Left lung (tissue), 14 donors: ENCODE measurements around the gene CCDC92B. TPM values are rescaled to one million over a fixed set of nuclear protein-coding genes. Genes with fewer than 3 reads are reported as not detected.

Experiments
- ATAC-seq: fragments of 200-7000 bp; cut with Tn5 transposase; one replicate; pipeline ENCODE4 v1.9.1; 2020; ENCODE audit warnings: moderate library complexity
- DNase-seq, 4 donors: peaks; one replicate each; pipeline ENCODE4 v3.0.0-alpha.2; 2013 to 2020
- H3K27ac ChIP-seq, 2 donors: fragments of 200-600 bp; sonication (generic) in 1 of 2; one replicate each; pipeline versions ENCODE4 v1.5.0 to v1.8.0; 2020 to 2021
- H3K27me3 ChIP-seq, 2 donors: fragments of 200-600 bp; sonication (generic) in 1 of 2; one replicate each; pipeline versions ENCODE4 v1.5.0 to v1.8.0; 2020 to 2021
- H3K36me3 ChIP-seq, 2 donors: fragments of 200-600 bp; sonication (generic) in 1 of 2; one replicate each; pipeline versions ENCODE4 v1.5.0 to v1.8.0; 2020 to 2021
- H3K4me1 ChIP-seq, 2 donors: fragments of 200-600 bp; one replicate each; pipeline ENCODE4 v1.8.0; 2021
- H3K4me3 ChIP-seq, 2 donors: fragments of 200-600 bp; sonication (generic) in 1 of 2; one replicate each; pipeline versions ENCODE4 v1.5.0 to v1.8.0; 2020 to 2021; ENCODE audit warnings: mild to moderate bottlenecking in 1 of 2
- H3K9me3 ChIP-seq, 2 donors: fragments of 200-600 bp; sonication (generic) in 1 of 2; one replicate each; pipeline versions ENCODE4 v1.5.0 to v1.8.0; 2020 to 2021
- intact Hi-C, 2 donors: fragments of 100-400 bp; cut with DNase I; formaldehyde crosslinking; loops; one replicate each; pipeline versions ENCODE4 v1.11.2 to v1.14.2; 2022
- long read RNA-seq, 12 donors: library from polyadenylated mRNA in 2 of 12; unstranded in 2 of 12; transcript quantifications; one replicate each; pipeline ENCODE4 v2.0.0 and lab custom pipeline, GENCODE V29; 2019 to 2026
- polyA plus RNA-seq, 6 donors: library from polyadenylated mRNA; unstranded; fragments of 120-200 nt; gene quantifications; one replicate each; pipeline ENCODE4 v1.2.1, GENCODE V29; 2013; ENCODE audit not compliant: insufficient read length in 6 of 6
- total RNA-seq, 2 donors: library from RNA; stranded (reverse); fragmentation: NEBNext Ultra II Directional; extraction: Animal tissue kit (Norgen Biotek cat#: 25700); gene quantifications; one replicate each; pipeline ENCODE4 v1.2.1, GENCODE V29; 2021
- TF ChIP-seq, protein P1 (sequence below), 2 donors: fragments of 200-600 bp; sonication (generic) in 1 of 2; IDR thresholded peaks; one replicate each; pipeline versions ENCODE4 v1.5.0 to v1.8.0; 2021; ENCODE audit warnings: antibody characterized with exemption in 2 of 2
- donor health status: DM: no; HTN: yes; CAD: no.
- donor health status: DM: no; HTN: no; CAD: no.

CCDC92B gene
- total RNA-seq (under 1 TPM; 0.15 to 0.18 TPM), polyA plus RNA-seq (under 1 TPM; 0.15 to 0.41 (median 0.29) TPM)
- long read RNA-seq, donor 1 = 0 reads
- long read RNA-seq, donor 2, partial matches to known transcripts = 0 of 1 reads
- long read RNA-seq, donor 2, other reads (novel, unspliced or antisense) = 0 of 1 reads
- long read RNA-seq, donor 3, partial matches to known transcripts = 0 of 1 reads
- long read RNA-seq, donor 3, other reads (novel, unspliced or antisense) = 0 of 1 reads
- long read RNA-seq, donor 4 = 0 reads
- long read RNA-seq, donor 5, partial matches to known transcripts = 0 of 2 reads
- long read RNA-seq, donor 5, other reads (novel, unspliced or antisense) = 0 of 2 reads
- long read RNA-seq, donor 6, partial matches to known transcripts = 0 of 1 reads
- long read RNA-seq, donor 6, other reads (novel, unspliced or antisense) = 0 of 1 reads
- long read RNA-seq, donor 7 = 0 reads
- long read RNA-seq, donor 8, partial matches to known transcripts = 0 of 1 reads
- long read RNA-seq, donor 8, other reads (novel, unspliced or antisense) = 0 of 1 reads
- long read RNA-seq, donor 9 = 0 reads
- long read RNA-seq, donor 10 = 0 reads
- long read RNA-seq, donor 11 = 0 reads
- long read RNA-seq, donor 12 = 0 reads

DNA sequence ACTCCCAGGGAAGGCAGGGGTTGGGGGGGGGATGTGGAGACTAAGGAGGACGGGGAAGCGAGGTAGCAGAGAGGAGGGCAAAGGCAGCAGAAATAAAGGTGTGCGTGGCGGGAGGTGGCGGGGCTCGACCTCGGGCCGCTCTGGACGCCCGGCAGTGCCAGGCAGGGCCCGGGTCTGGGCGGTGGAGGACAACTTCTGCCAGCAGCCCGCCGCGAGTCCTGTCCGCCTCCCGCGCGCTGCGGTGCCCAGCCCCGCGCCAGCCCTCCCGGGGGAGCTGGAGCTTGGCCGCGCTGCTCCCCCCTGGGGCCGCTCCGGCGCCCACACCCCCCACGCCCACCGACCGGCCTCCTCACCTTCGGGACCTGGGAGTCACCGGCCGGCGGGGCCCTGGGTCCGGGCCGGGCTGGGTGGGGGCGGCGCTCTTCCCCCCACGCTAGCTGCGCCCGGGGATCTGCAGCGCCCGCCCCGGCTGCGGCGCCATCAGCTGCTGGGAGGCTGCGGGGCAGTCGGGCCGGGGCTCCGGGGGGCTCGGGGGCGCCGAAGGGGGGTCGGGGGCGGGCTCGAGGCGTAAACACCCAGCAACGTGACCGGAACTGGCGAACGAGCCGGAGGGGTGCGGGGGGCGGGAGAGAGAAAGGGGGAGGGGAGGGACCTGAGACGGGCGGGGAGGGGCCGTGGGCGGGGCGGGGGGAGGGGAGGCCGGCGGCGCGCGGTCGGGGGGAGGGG lies at the start of gene CCDC92B:
CCDC92B (minus strand) TSS at position 595 of the 726 bp plus-strand sequence. CDS start 14,507 bp downstream, outside the sequence.
- Histone ChIP-seq H3K4me3 (no peak within 1 kb of the TSS), H3K27ac (no peak within 1 kb of the TSS), H3K4me1 (peaks cover 0 to 6% of the 10 kb centered on the region in 2 donors), H3K9me3 (no peaks in the 10 kb centered on the region), H3K27me3 (peaks cover 19 to 100% of the 10 kb centered on the region in 2 donors), H3K36me3 (no peaks in the 10 kb centered on the region)
- ATAC-seq (no peak), DNase-seq (no peak)
- TF ChIP-seq, protein P1, sequence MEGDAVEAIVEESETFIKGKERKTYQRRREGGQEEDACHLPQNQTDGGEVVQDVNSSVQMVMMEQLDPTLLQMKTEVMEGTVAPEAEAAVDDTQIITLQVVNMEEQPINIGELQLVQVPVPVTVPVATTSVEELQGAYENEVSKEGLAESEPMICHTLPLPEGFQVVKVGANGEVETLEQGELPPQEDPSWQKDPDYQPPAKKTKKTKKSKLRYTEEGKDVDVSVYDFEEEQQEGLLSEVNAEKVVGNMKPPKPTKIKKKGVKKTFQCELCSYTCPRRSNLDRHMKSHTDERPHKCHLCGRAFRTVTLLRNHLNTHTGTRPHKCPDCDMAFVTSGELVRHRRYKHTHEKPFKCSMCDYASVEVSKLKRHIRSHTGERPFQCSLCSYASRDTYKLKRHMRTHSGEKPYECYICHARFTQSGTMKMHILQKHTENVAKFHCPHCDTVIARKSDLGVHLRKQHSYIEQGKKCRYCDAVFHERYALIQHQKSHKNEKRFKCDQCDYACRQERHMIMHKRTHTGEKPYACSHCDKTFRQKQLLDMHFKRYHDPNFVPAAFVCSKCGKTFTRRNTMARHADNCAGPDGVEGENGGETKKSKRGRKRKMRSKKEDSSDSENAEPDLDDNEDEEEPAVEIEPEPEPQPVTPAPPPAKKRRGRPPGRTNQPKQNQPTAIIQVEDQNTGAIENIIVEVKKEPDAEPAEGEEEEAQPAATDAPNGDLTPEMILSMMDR (IDR thresholded peaks at IDR 0.05) = no peak
- intact Hi-C loops = no loop called here

DNA sequence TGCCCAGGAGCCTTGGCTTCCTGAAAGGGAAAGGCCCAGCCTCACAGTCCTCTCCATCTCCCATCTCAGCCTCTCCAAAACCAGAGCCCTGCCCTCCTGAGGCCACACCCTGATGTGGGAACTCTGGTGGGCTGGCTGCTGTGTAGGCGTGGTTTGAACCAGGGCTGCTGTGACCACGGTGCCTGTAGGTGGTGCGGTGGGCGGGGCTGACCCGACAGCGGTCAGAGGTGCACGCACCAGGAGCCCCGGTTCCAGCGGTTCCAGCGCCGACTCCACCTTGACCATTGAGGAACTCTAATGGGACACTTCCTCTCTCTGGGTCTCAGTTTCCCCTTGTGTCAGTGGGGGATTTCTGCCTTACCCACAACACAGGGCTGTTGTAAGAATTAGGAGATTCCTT lies 49.2 kb upstream of the CCDC92B start:
- Histone ChIP-seq H3K27ac (no peak overlapping the region), H3K4me1 (peaks cover 0 to 52% of the 10 kb centered on the region in 2 donors), H3K9me3 (no peaks in the 10 kb centered on the region), H3K27me3 (peaks cover 0 to 47% of the 10 kb centered on the region in 2 donors), H3K36me3 (peaks cover 0 to 4% of the 10 kb centered on the region in 2 donors), H3K4me3 (no peak overlapping the region)
- ATAC-seq = no peak
- TF ChIP-seq, protein P1 (IDR thresholded peaks at IDR 0.05) = no peak
- peak in 1 of 4 donors; percentile 74 for DNase-seq
- intact Hi-C loops = no loop called here

DNA sequence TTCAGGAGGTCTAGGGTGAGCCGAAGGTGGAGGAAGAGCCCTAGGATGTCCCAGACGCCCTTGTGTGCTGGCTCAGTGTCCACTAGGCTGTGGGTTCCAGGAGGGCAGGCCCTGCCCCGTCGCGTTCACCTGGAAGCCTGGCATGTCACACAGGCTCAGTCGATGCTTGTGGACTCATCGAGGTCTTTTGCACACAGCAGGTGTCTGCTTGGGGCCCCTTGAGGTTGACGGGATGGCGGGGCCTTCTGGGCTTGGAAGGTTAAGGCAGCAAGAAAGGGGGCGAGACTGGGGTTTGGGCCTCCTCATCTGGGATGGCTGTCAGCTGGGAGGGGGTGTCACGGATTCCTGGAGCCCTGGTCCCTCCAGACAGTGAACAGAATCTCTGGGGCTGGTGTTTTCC lies 48.7 kb upstream of the CCDC92B start:
- Histone ChIP-seq H3K4me3 (peak overlapping the region in 1 of 2 donors; percentile 55), H3K36me3 (peaks cover 0 to 4% of the 10 kb centered on the region in 2 donors), H3K9me3 (no peaks in the 10 kb centered on the region), H3K4me1 (peaks cover 0 to 54% of the 10 kb centered on the region in 2 donors), H3K27me3 (peaks cover 0 to 52% of the 10 kb centered on the region in 2 donors), H3K27ac (no peak overlapping the region)
- TF ChIP-seq, protein P1 (IDR thresholded peaks at IDR 0.05) = no peak
- ATAC-seq = no peak
- intact Hi-C loops = no loop called here
- DNase-seq = peak in 1 of 4 donors; percentile 49

- intact Hi-C loops = no loop called here
- Histone ChIP-seq H3K9me3 (no peaks in the 10 kb centered on the region), H3K27me3 (peaks cover 0 to 56% of the 10 kb centered on the region in 2 donors), H3K36me3 (peaks cover 0 to 4% of the 10 kb centered on the region in 2 donors), H3K27ac (peak overlapping the region in 1 of 2 donors; percentile 79), H3K4me3 (peak overlapping the region in 1 of 2 donors; percentile 55), H3K4me1 (peaks cover 0 to 54% of the 10 kb centered on the region in 2 donors)
- ATAC-seq (no peak), DNase-seq (peak in 1 of 4 donors; percentile 50)
- TF ChIP-seq, protein P1 (IDR thresholded peaks at IDR 0.05) = no peak
Measured at GRCh38 chr17:2797637-2798036, 48.2 kb upstream of the CCDC92B start.
